ENCODE data around the gene OSBP. TPM values are rescaled to one million over a fixed set of nuclear protein-coding genes. Genes with fewer than 3 reads are reported as not detected.
A peak's percentile ranks its signal among the peaks of the same experiment; 100 is the strongest.

OSBP gene
- total RNA-seq, 1 experiment from 2014 or later = 43.8 TPM

DNA sequence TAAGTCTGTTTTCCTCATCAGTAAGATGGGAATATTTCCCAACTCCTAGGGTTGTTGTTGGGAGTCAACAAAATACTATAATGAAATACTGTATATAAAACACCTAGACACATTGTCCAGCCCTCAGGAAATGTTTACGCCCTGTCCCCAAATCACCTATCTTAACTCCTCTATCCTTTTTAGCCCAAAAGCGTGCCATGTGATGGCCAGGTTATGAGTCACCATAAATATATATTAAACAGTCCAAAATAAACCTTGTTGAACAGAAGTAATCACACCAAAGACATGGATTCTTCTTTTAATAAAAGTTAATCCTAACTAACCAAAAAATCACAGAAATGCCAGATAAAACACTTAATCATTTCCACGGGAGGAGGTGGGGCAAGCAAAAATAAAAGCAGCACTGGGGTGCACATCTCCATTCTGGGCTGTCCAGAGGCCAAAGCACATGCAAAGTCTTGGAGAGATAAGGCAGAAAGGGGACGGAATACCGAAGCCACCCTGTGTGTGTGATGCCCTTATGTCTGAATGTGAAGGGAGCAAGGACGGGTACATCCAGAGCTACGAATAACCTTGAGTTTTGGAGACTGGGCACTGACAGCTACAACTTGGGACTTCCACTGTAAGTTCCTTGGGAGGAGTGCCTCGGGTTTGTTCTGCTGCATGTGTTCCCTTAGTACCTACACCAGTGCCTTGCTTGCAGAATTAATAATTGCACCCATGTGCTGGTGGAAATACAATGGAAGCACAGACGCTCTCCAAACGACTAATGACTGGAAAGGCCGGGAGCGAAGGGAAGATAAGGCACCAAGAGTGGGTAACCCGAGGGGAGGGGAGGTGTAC lies 1.1 kb downstream of the OSBP start:
- Histone ChIP-seq H4K20me1 (ENCODE audit: insufficient read depth) (no peaks in the 10 kb centered on the region; the same call in 1 of the 2 replicates), H3K79me2 (ENCODE audit: insufficient read depth, low read length) (peaks cover 56% of the 10 kb centered on the region), H3K27me3 (ENCODE audit: insufficient read depth, low read length) (no peaks in the 10 kb centered on the region), H3K36me3 (ENCODE audit: control insufficient read depth in 1 of 2, insufficient read depth in 2 of 2, low read length in 2 of 2) (peaks cover 5 to 13% of the 10 kb centered on the region in 2 experiments; a peak in 1 of 4 replicates), H3K9me3 (ENCODE audit: control insufficient read depth in 1 of 2, insufficient read depth in 1 of 2, low read depth in 1 of 2, low read length in 2 of 2) (no peaks in the 10 kb centered on the region), H3K9me2 (ENCODE audit: insufficient read depth) (no peaks in the 10 kb centered on the region), H3K4me3 (replicated peaks in 1 of 2; ENCODE audit: low read depth in 1 of 2, low read length in 2 of 2) (peak overlapping the region; percentile 91 to 95), H3K9ac (ENCODE audit: low read length) (peak overlapping the region; percentile 76), H3K27ac (ENCODE audit: low read depth, low read length) (peak overlapping the region; percentile 81), H3K4me2 (ENCODE audit: low read length) (peak overlapping the region; percentile 75), H3K4me1 (ENCODE audit: control insufficient read depth in 1 of 2, insufficient read depth in 2 of 2, low read length in 2 of 2) (peaks cover 16 to 35% of the 10 kb centered on the region in 2 experiments), H2AFZ (ENCODE audit: low read depth, low read length, poor library complexity, severe bottlenecking) (no peak overlapping the region)
- ATAC-seq (no peak), DNase-seq (ENCODE audit: low read depth, low spot score) (no peak)
- TSS peak; percentile 54 for BruUV-seq (replicated peaks)
- TF ChIP-seq CBX3 (IDR thresholded peaks at IDR 0.05; ENCODE audit: low read depth) (no peak), ELF1 (IDR thresholded peaks at IDR 0.05; ENCODE audit: borderline replicate concordance, low read depth) (no peak), POLR2A (IDR thresholded peaks at IDR 0.05; ENCODE audit: borderline replicate concordance, extremely low read depth, insufficient read depth, insufficient read length) (no peak), SIN3A (IDR thresholded peaks at IDR 0.05; ENCODE audit: low read depth) (no peak; the same call in 1 of the 2 replicates), ZNF274 (IDR thresholded peaks at IDR 0.05; ENCODE audit: low read depth, low read length) (no peak), SRF (IDR thresholded peaks at IDR 0.05; ENCODE audit: low read depth) (no peak), RAD21 (IDR thresholded peaks at IDR 0.05; ENCODE audit: low read depth) (no peak), CEBPB (IDR thresholded peaks at IDR 0.05; ENCODE audit: low read depth) (no peak), JUND (IDR thresholded peaks at IDR 0.05) (no peak)
- TF ChIP-seq, protein P1, sequence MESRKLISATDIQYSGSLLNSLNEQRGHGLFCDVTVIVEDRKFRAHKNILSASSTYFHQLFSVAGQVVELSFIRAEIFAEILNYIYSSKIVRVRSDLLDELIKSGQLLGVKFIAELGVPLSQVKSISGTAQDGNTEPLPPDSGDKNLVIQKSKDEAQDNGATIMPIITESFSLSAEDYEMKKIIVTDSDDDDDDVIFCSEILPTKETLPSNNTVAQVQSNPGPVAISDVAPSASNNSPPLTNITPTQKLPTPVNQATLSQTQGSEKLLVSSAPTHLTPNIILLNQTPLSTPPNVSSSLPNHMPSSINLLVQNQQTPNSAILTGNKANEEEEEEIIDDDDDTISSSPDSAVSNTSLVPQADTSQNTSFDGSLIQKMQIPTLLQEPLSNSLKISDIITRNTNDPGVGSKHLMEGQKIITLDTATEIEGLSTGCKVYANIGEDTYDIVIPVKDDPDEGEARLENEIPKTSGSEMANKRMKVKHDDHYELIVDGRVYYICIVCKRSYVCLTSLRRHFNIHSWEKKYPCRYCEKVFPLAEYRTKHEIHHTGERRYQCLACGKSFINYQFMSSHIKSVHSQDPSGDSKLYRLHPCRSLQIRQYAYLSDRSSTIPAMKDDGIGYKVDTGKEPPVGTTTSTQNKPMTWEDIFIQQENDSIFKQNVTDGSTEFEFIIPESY (IDR thresholded peaks at IDR 0.05; ENCODE audit: extremely low read depth, insufficient replicate concordance, low read length) = no peak
- TF ChIP-seq, protein P2, sequence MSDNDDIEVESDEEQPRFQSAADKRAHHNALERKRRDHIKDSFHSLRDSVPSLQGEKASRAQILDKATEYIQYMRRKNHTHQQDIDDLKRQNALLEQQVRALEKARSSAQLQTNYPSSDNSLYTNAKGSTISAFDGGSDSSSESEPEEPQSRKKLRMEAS (IDR thresholded peaks at IDR 0.05) = no peak
- TF ChIP-seq, protein P3, sequence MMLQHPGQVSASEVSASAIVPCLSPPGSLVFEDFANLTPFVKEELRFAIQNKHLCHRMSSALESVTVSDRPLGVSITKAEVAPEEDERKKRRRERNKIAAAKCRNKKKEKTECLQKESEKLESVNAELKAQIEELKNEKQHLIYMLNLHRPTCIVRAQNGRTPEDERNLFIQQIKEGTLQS (IDR thresholded peaks at IDR 0.05) = no peak
- RAD21 ChIA-PET (ENCODE audit: low non-redundant PET in 1 of 2, low total read pairs in 2 of 2, uncharacterized antibody in 2 of 2, unreplicated experiment in 2 of 2) = no interaction called here
- intact Hi-C loops (cut with micrococcal nuclease) = loop anchor here (5.0 kb wide), 2 partner anchors 47 to 77 kb away; no protein-coding TSS in a partner anchor
- POLR2A ChIA-PET = interaction anchor here (1.3 kb wide), 1 partner anchor 54 kb away, joined by 6 read pairs; no protein-coding TSS in a partner anchor
- CTCF ChIA-PET = interaction anchor here (1.7 kb wide), 1 partner anchor 9 kb away, joined by 5 read pairs; no protein-coding TSS in a partner anchor
